K562 treated with DMSO at 1 percent for 48 hours (cell line): ENCODE measurements around the gene ZNF284. TPM values are rescaled to one million over a fixed set of nuclear protein-coding genes. Genes with fewer than 3 reads are reported as not detected.

ENCODE experiments used
- total RNA-seq: library from RNA; unstranded; fragments of 300-600 nt; gene quantifications from 2 replicates; pipeline ENCODE4 v1.2.3, GENCODE V29; 2022; ENCODE audit warnings: low replicate concordance; ENCODE audit errors: extremely low read depth

Gene ZNF284
- not detected in 2 replicates for total RNA-seq

GRCh38 chr19:44071824-44072542, at the start of gene ZNF284:
Gene ZNF284, plus strand, starts transcription at chr19:44072159. Its CDS starts 4,231 bp downstream, at chr19:44076390.

GRCh38 chr19:44025217-44025936, 46.6 kb upstream of the ZNF284 start, which contains the start of gene ZNF222:
Gene ZNF222, plus strand, starts transcription at chr19:44025379. Its CDS starts 58 bp downstream, at chr19:44025437.

GRCh38 chr19:44051650-44052402, 20.1 kb upstream of the ZNF284 start, which contains the start of gene ZNF223:
Gene ZNF223, plus strand, starts transcription at chr19:44052036. Its CDS starts 3,141 bp downstream, at chr19:44055177.

GRCh38 chr19:44093931-44094765, 22.2 kb downstream of the ZNF284 start, which contains the start of gene ZNF224:
Gene ZNF224, plus strand, starts transcription at chr19:44094361. Its CDS starts 3,513 bp downstream, at chr19:44097874.

GRCh38 chr19:44113138-44113783, 41.3 kb downstream of the ZNF284 start, which contains the start of gene ZNF225:
Gene ZNF225, plus strand, starts transcription at chr19:44113399. Its CDS starts 2,429 bp downstream, at chr19:44115828.

Other genes with a start within 250 kb of the ZNF284 start
- not detected in 2 replicates for gene ZNF283, start 244.8 kb upstream of the ZNF284 start, total RNA-seq
- not detected in 2 replicates for gene ZNF404, start 188.2 kb upstream of the ZNF284 start, total RNA-seq
- gene ZNF45, start 136.9 kb upstream of the ZNF284 start, total RNA-seq, result not detected in 2 replicates
- gene ZNF221, start 120.9 kb upstream of the ZNF284 start, total RNA-seq, result not detected in 2 replicates
- gene ZNF155, start 88.0 kb upstream of the ZNF284 start, total RNA-seq, result not detected in 2 replicates
- gene ZNF230, start 69.2 kb upstream of the ZNF284 start, total RNA-seq, result not detected in 2 replicates
- not detected in 2 replicates for gene ZNF222, start 46.8 kb upstream of the ZNF284 start, total RNA-seq
- gene ZNF223, start 20.1 kb upstream of the ZNF284 start, total RNA-seq, result not detected in 2 replicates
- not detected in 2 replicates for gene ZNF224, start 22.2 kb downstream of the ZNF284 start, total RNA-seq
- not detected in 2 replicates for gene ZNF225, start 41.2 kb downstream of the ZNF284 start, total RNA-seq
- not detected in 2 replicates for gene ZNF234, start 69.4 kb downstream of the ZNF284 start, total RNA-seq
- not detected in 2 replicates for gene ZNF226, start 92.9 kb downstream of the ZNF284 start, total RNA-seq
- gene ZNF227, start 140.4 kb downstream of the ZNF284 start, total RNA-seq, result not detected in 2 replicates
- gene ZNF233, start 187.7 kb downstream of the ZNF284 start, total RNA-seq, result not detected in 2 replicates
- not detected in 2 replicates for gene ZNF235, start 232.9 kb downstream of the ZNF284 start, total RNA-seq